HuH-7 (cell line): ENCODE results near the gene ATG2B.
"Not testable (repeated sequence)": the region's sequence is repeated elsewhere in the genome, so short reads cannot be mapped to it uniquely, and the experiment has no call there.

Source experiments
- DNase-seq: peaks from one replicate; pipeline ENCODE4 v3.0.0; 2011; ENCODE audit warnings: low spot score

The ATG2B gene

DNA sequence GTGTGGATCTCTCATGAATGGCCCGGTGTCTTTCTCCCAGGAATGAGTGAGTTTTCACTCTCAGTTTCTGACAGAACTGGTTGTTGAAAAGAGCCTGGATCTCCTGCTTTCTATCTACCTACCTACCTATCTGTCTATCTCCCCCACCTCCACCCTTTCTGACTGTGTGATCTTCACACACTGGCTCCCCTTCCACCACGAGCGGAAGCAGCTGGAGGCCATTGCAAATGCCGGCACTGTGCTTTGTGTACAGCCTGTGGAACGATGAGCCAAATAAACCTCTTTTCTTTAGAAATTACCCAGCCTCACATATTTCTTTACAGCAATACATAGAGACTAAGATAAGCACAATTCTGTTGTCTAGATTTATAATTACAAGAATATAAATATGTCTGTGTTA is 7.4 kb upstream of the ATG2B start:
- no peak for DNase-seq

DNA sequence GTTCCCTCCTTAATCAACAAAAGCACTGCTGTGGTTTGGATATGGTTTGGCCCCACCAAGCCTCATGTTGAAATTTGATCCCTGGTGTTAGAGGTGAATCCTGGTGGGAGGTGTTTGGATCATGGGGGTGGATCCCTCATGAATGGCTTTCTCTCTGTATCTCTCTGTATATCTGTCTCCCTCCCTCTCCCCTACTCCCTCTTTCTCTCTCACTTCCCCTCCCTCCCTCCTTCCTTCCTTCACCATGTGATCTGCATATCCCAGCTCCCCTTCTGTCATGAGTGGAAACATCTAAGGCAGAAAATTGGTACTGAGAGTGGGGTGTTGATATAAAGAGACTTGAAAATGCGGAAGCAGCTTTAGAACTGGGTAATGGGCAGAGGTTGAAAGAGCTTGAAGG is 5.4 kb upstream of the ATG2B start:
- no peak for DNase-seq

GRCh38 chr14:96364962-96365361 is 1.8 kb upstream of the ATG2B start:
- DNase-seq, result no peak

DNA sequence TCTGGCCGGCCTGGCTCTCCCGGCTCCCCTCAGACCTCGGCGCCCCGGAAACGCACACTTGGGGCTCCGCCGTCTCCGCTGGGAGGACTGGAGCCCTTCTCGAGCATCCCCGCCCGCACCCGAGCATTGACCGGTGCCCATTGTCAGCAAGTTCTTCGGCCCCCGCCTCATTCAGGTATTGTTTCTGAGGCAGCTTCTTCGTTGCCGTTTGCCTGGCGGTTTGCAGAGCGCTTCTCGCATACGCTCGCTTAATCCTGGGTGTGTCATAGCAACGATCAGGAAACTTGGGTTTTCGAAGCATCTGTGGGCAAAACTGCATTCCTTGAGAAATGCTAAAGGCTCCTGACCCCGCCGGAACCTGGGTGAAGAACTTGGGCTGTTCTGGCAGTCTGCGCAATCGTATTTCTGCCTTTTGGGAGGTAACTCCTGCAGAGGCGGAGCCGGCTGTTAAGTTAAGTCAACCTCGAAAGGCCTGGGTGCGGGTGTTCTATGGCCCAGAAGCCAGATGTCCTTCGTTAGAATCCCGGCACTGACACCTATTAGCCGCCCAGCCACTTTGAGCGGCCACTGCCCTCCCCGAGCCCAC is 703 bp upstream of the ATG2B start:
- no peak for DNase-seq

- peak; percentile 37 for DNase-seq
Observed at GRCh38 chr14:96362071-96362964, 823 bp downstream of the ATG2B start.

GRCh38 chr14:96359959-96360358 is 3.2 kb downstream of the ATG2B start:
- no peak for DNase-seq

DNA sequence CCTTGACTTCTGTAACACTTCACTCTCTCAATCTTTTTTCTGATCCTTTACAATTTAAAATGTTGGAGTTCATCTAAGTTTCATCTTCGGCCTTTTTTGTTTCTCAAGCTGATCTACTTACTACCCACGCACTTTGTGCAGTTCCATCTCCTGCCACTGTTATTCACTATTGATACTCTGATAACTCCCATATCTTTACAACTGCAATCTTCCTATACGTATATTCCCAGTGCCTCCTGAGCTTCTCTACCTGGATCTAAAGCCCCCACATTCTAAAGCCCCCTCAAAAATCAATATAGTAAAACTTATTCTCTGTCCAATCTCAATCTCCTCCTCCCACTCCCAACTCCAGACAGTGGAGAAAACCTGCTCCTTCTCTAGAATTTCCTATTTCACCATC is 5.9 kb downstream of the ATG2B start:
- DNase-seq, result no peak

DNA sequence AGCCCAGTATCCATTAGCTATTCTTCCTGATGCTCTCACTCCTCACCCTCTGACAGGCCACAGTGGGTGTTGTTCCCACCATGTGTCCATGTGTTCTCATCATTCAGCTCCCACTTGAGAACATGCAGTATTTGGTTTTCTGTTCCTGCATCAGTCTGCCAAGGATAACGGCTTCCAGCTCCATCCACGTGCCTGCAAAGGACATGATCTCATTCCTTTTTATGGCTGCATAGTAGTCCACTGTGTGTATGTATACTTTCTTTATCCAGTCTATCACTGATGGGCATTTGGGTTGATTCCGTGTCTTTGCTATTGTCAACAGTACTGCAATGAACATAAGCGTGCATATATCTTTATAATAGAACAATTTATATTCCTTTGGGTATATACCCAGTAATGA is 8.9 kb downstream of the ATG2B start:
- no peak for DNase-seq

- no peak for DNase-seq
Observed at GRCh38 chr14:96352708-96353107, 10.4 kb downstream of the ATG2B start.

- no peak for DNase-seq
Observed at GRCh38 chr14:96351986-96352385, 11.2 kb downstream of the ATG2B start.

DNA sequence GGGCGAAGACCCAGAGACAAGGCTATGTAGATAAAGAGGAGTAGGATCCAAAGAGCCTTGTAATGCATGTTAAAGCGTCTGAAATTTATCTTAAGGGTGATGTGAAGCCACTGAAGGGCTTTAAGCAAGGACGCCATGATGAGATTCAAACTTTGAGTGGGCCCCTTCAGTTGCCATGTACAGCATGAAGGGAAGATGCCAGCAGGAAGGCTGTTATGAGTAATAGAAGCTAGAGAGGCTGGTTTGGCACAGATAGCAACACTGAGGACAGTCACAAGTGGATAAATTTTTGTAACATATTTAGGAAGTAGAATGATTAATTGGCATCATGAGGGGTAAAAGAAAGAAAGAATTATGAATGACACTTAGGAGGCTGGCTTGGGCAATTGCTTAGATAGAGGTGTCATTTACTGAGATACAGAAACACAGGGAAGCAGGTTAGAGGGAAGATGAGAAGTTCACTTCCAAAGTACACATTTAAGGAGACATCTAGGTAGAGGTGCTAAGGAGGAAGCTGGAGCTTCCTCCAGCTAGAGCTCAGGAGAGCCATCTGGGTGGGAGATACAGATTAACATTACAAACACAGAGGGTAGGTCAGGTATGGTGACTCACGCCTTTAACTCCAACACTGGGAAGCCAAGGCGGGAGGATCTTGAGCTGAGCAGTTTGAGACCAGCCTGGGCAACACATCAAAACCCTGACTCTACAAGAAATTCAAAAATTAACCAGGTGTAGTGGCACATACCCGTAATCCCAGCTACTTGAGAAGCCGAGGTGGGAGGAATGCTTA is 13.7 kb downstream of the ATG2B start:
- no peak for DNase-seq

- not testable (repeated sequence) for DNase-seq
Observed at GRCh38 chr14:96347957-96348356, 15.2 kb downstream of the ATG2B start.

DNA sequence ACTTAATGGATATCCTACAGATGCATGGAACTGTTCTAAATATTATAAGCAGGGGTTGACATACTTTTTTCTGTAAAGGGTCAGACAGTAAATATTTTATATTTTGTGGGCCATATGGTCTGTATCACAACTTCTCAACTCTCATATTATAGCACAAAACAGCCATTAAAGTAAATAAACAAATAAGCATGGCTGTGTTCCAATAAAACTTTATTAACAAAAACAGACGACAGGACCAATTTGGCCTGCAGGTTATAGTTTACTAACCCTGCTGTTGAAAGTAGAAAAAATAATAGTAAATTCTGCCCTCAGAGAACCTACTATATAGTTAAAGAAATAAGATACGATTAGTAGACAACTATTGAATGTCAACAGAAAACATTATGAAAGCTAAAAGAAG is 17.5 kb downstream of the ATG2B start:
- DNase-seq, result no peak

DNA sequence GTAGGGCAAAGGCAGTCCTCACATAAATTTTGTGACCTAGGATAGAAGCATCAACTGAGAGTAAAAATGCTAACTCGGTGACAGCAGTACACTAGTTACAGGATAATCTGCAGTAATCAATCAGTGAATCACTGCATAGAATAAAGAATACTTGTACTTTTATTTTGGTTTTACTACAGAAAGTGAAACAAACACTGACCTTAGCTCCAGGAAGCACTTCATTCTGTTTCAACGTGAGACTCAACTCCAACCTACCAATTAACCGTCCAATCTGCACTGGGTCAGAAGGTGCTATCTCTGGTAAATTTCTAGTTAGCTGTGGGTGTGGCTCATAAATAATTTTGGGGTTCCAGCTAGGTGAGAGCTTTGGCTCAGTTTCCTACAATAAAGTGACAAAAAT is 21.8 kb downstream of the ATG2B start:
- DNase-seq, result no peak

GRCh38 chr14:96338551-96338950 is 24.6 kb downstream of the ATG2B start:
- no peak for DNase-seq

DNA sequence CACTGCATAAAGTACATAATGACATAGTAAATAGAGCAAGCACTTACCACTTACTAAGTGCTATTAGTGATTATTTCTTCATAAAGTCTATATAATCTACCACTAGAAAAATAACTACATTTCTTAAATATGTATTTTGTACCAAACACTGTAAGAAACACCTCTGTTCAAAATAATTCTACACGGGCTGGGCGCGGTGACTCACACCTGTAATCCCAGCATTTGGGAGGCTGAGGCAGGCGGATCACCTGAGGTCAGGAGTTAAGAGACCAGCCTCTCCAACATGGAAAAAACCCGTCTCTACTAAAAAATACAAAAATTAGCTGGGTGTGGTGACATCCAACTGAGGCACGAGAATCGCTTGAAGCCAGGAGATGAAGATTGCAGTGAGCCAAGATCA is 38.9 kb downstream of the ATG2B start:
- DNase-seq, result no peak

- no peak for DNase-seq
Observed at GRCh38 chr14:96320605-96321004, 42.5 kb downstream of the ATG2B start.

DNA sequence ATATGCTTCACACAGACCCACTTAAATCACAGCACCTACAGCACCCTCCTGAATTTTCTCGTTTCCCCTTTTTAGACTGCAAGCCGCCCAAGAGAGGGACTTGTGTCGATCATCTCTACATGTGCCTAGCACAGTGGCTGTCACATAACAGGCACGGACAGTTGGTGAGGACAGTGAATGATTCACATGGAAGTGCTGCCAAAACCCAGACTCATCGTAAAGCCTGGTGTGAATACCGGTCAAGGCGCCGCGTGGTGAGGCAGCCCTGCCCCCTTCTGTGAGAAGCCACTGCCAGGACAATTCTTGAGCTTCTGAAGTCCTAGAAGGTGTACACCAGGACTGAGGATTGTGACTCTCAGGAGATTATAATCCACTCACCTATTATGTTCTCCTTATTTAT is 44.3 kb downstream of the ATG2B start:
- no peak for DNase-seq

DNA sequence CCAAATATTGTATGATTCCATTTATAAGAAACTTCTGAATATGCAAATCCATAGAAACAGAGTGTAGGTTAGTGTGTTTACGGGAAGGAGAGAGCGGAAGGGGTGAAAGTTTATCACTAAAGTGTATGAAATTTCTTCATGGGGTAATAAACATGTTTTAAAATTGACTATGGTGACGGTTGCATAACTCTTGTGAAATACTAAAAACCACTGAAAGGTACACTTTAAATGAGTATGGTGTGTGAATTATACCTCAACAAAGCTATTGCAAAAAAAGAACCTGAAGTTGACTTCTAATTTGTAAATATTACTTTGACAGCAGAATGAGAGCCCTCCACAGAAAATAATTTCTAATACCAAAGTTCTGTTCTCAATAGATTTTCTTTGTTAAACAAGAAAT is 47.1 kb downstream of the ATG2B start:
- DNase-seq, result no peak

DNA sequence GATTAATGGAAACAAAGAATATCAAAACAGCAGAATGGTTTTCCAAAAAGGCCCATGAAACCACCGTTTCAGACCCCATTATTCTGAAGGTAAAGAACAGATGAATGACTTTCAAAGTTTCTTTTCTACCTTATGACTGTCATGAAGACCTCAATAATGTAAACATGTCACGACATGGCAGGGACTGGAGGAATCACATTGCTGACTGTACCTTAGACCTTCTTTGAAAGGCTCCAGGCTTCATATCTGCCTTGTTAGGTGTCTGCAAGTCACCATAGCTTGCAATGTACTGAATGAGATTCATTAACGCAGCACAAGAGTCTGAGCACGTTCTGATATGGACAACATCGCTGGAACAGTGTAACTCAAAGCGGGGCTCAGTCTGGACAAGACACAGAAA is 52.2 kb downstream of the ATG2B start:
- DNase-seq, result no peak

DNA sequence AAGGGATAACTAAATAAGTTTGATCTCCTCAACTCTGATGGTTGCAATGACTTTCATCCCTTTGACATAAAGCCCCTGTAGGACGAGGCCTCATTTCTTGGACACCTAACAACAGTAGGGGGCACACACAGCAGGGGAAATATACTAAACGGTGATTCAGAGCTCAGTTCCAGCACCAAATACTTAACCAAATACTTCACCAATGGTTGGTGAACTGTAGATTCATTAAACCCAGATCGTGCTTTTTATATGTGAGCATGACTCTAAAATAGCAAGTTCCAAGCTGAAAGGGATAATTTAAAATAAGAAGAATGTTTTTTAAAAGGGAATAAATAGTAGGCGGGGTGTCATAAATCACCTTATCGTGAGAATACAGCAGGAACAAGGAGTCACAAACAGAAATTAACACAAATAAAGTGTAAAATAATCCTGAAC is 53.2 kb downstream of the ATG2B start:
- DNase-seq, result peak; percentile 7

- DNase-seq, result peak; percentile 30
Observed at GRCh38 chr14:96309133-96309895, 53.8 kb downstream of the ATG2B start.
